Nephron progenitor cell (in vitro differentiated cells): Measurements from ENCODE around the gene LONP1.

Experiments used
- DNase-seq: peaks from one replicate; pipeline ENCODE4 v3.0.0; 2021
- H3K27ac Mint-ChIP-seq: 2 replicates; pipeline ENCODE4 v1.8.0; 2021; ENCODE audit warnings: mild to moderate bottlenecking, moderate library complexity, mixed read lengths
- H3K27me3 Mint-ChIP-seq: 2 replicates; pipeline ENCODE4 v1.8.0; 2021; ENCODE audit warnings: mild to moderate bottlenecking, low read depth, mixed read lengths; ENCODE audit not compliant: poor library complexity
- H3K36me3 Mint-ChIP-seq: 2 replicates; pipeline ENCODE4 v1.8.0; 2021; ENCODE audit warnings: low read depth, mixed read lengths
- H3K4me1 Mint-ChIP-seq: 2 replicates; pipeline ENCODE4 v1.8.0; 2021; ENCODE audit warnings: mixed read lengths
- H3K4me3 Mint-ChIP-seq: 2 replicates; pipeline ENCODE4 v1.8.0; 2021; ENCODE audit warnings: mild to moderate bottlenecking, moderate library complexity, mixed read lengths
- H3K9me3 Mint-ChIP-seq: 2 replicates; pipeline ENCODE4 v1.8.0; 2021; ENCODE audit warnings: mild to moderate bottlenecking, moderate library complexity, mixed read lengths
- CTCF ChIP-seq: fragments of 200-600 bp; sonication (generic); IDR thresholded peaks from 2 replicates; pipeline ENCODE4 v1.5.0; 2021; ENCODE audit warnings: antibody characterized with exemption

Gene LONP1

GRCh38 chr19:5651361-5651760 is 68.6 kb downstream of the LONP1 start:
- no peak for TF ChIP-seq CTCF
- Mint-ChIP-seq H3K4me1 (no peaks in the 10 kb centered on the region), H3K9me3 (no peaks in the 10 kb centered on the region), H3K36me3 (peaks cover 85% of the 10 kb centered on the region), H3K27ac (no peak overlapping the region), H3K4me3 (no peak overlapping the region), H3K27me3 (peaks cover 3% of the 10 kb centered on the region)
- DNase-seq, result no peak

- no peak overlapping the region for H3K4me3 Mint-ChIP-seq
- TF ChIP-seq CTCF, result no peak
- H3K36me3 Mint-ChIP-seq, result peaks cover 86% of the 10 kb centered on the region
- no peaks in the 10 kb centered on the region for H3K4me1 Mint-ChIP-seq
- DNase-seq, result no peak
- H3K9me3 Mint-ChIP-seq, result no peaks in the 10 kb centered on the region
- peak overlapping the region; percentile 44 for H3K27ac Mint-ChIP-seq
- peaks cover 3% of the 10 kb centered on the region for H3K27me3 Mint-ChIP-seq
These were observed 71.5 kb downstream of the LONP1 start for GRCh38 chr19:5648464-5648863.

GRCh38 chr19:5646703-5647102 is 73.2 kb downstream of the LONP1 start:
- H3K27ac Mint-ChIP-seq, result peak overlapping the region; percentile 25
- no peak for DNase-seq
- no peaks in the 10 kb centered on the region for H3K9me3 Mint-ChIP-seq
- no peak for TF ChIP-seq CTCF
- no peaks in the 10 kb centered on the region for H3K4me1 Mint-ChIP-seq
- H3K27me3 Mint-ChIP-seq, result peaks cover 3% of the 10 kb centered on the region
- peaks cover 77% of the 10 kb centered on the region for H3K36me3 Mint-ChIP-seq
- H3K4me3 Mint-ChIP-seq, result no peak overlapping the region

GRCh38 chr19:5645409-5645808 is 74.5 kb downstream of the LONP1 start:
- H3K4me1 Mint-ChIP-seq, result no peaks in the 10 kb centered on the region
- H3K27ac Mint-ChIP-seq, result peak overlapping the region; percentile 76
- no peak for DNase-seq
- H3K9me3 Mint-ChIP-seq, result no peaks in the 10 kb centered on the region
- H3K27me3 Mint-ChIP-seq, result peaks cover 3% of the 10 kb centered on the region
- H3K36me3 Mint-ChIP-seq, result peaks cover 73% of the 10 kb centered on the region
- no peak overlapping the region for H3K4me3 Mint-ChIP-seq
- no peak for TF ChIP-seq CTCF

GRCh38 chr19:5644037-5644436 is 75.9 kb downstream of the LONP1 start:
- peaks cover 70% of the 10 kb centered on the region for H3K36me3 Mint-ChIP-seq
- DNase-seq, result no peak
- H3K4me3 Mint-ChIP-seq, result no peak overlapping the region
- peaks cover 5% of the 10 kb centered on the region for H3K4me1 Mint-ChIP-seq
- no peaks in the 10 kb centered on the region for H3K9me3 Mint-ChIP-seq
- peaks cover 3% of the 10 kb centered on the region for H3K27me3 Mint-ChIP-seq
- no peak for TF ChIP-seq CTCF
- H3K27ac Mint-ChIP-seq, result peak overlapping the region; percentile 11

- Mint-ChIP-seq H3K4me3 (no peak overlapping the region), H3K9me3 (no peaks in the 10 kb centered on the region), H3K36me3 (peaks cover 64% of the 10 kb centered on the region), H3K4me1 (peaks cover 5% of the 10 kb centered on the region), H3K27me3 (peaks cover 3% of the 10 kb centered on the region), H3K27ac (peak overlapping the region; percentile 29)
- no peak for DNase-seq
- no peak for TF ChIP-seq CTCF
These were observed 76.9 kb downstream of the LONP1 start for GRCh38 chr19:5643060-5643459.
